Effector memory CD8-positive, alpha-beta T cell (primary cell): Measurements from ENCODE around the gene F7.

ENCODE experiments used
- ATAC-seq: fragments of 150-1000 bp; cut with Tn5 transposase; replicated peaks from 2 replicates; pipeline ENCODE4 v1.10.0; 2021; ENCODE audit warnings: mild to moderate bottlenecking, moderate library complexity
- DNase-seq, 3 experiments: peaks; one replicate each; pipeline ENCODE4 v3.0.0; 2021
- H3K27ac Mint-ChIP-seq, 2 donors: one replicate each; pipeline ENCODE4 v1.8.0; 2022; ENCODE audit warnings: mild to moderate bottlenecking in 2 of 2, mixed read lengths in 2 of 2, moderate library complexity in 2 of 2
- H3K27me3 Mint-ChIP-seq, 2 donors: one replicate each; pipeline ENCODE4 v1.8.0; 2022; ENCODE audit warnings: mixed read lengths in 2 of 2
- H3K36me3 Mint-ChIP-seq: one replicate; pipeline ENCODE4 v1.8.0; 2022; ENCODE audit warnings: mild to moderate bottlenecking, moderate library complexity, mixed read lengths; ENCODE audit not compliant: insufficient read depth
- H3K4me1 Mint-ChIP-seq, 2 donors: one replicate each; pipeline ENCODE4 v1.8.0; 2022; ENCODE audit warnings: low read depth in 2 of 2, mixed read lengths in 2 of 2
- H3K4me3 Mint-ChIP-seq, 2 donors: one replicate each; pipeline ENCODE4 v1.8.0; 2022; ENCODE audit warnings: mild to moderate bottlenecking in 2 of 2, mixed read lengths in 2 of 2, moderate library complexity in 2 of 2
- H3K9me3 Mint-ChIP-seq, 2 donors: one replicate each; pipeline ENCODE4 v1.8.0; 2022; ENCODE audit warnings: mixed read lengths in 2 of 2

The F7 gene

DNA sequence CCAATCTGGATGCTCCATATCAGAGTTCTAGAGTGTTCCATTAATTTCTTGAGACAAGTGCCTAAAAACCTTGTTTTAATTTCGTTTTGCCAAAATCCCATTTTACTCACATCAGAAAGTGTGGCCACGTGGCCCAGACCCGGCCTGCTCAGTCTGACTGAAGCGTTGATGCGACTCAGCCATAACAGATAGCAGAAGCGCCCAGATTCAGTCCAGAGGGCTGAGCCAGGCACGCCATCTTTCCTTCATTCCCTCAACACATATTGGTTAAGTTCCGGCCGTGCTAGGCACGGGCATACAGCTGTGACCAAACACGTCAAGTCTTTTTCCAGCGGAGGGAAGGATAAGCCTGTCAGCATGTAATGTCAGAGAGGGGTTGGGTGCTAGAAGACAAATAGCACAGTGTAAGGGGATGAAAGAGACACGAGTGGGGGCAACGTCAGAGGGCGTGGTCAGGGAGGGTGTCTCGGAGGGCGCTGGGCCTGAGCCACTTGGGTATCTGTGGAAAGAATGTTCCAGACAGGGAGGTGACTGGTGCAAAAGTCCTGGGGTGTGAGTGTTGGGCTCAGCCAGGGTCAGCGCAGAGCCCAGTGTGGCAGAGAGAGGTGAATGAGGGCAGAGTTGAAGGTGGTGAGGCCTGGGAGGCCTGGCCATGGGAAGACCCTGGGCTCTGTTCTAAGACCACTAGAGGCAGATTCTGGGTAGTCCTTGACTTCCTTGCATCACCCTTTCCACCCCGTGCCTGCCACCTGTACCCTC, 20.1 kb downstream of the F7 start:
- DNase-seq, result no peak

DNA sequence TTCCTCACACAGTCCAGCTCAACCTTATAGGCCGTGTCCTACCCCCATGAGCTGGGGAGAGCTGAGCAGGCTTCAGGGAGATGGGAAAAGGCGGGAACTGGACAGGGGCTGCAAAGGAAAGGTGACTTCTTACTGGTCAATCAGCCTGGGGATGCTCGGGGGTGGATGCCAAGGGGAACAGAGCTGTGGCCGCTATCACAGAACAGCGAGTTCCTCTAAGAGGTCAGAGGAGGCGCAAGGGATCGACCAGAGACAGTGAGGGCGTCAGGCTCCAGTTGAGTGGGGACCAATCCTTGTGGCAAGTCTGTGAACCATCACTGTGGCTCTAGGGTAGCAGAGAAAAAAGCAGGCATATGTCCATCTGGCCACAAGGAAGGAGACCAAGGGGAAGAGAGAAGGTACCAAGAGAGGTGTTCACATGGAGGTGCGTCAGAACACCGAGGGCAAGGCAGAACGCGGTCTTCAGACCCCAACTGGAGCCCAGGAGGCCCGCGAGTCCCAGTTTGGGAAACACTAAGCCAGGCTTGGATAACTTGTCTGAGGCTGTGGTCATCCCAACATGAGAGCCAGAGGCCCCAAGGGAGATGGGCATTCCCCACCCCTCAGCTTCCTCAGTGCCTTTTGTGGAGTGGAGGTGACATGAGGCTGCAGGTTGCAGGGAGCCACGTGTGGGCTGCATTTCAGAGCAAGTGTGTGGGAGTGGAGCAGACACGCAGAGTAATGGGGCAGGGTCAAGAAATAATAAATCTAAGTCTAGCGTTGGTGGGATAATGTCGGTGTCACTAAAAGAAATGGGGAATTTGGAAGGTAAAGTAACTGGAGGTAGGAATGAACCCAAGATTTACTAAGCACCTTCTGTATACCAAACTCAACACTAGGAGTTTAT, 20.9 kb downstream of the F7 start:
- ATAC-seq, result no peak
- Mint-ChIP-seq H3K9me3 (no peaks in the 10 kb centered on the region), H3K4me3 (no peak overlapping the region), H3K4me1 (peaks cover 0 to 7% of the 10 kb centered on the region in 2 donors), H3K36me3 (peaks cover 7% of the 10 kb centered on the region), H3K27ac (no peak overlapping the region), H3K27me3 (peaks cover 37 to 67% of the 10 kb centered on the region in 2 donors)
- DNase-seq, result no peak

More for the DNA sequence above, 20.1 kb downstream of the F7 start:
- H3K27me3 Mint-ChIP-seq, result peaks cover 43 to 75% of the 10 kb centered on the region in 2 donors
- no peak overlapping the region for H3K4me3 Mint-ChIP-seq
- peaks cover 0 to 7% of the 10 kb centered on the region in 2 donors for H3K4me1 Mint-ChIP-seq
- no peak overlapping the region for H3K27ac Mint-ChIP-seq
- peaks cover 7% of the 10 kb centered on the region for H3K36me3 Mint-ChIP-seq
- ATAC-seq, result no peak
- H3K9me3 Mint-ChIP-seq, result no peaks in the 10 kb centered on the region

DNA sequence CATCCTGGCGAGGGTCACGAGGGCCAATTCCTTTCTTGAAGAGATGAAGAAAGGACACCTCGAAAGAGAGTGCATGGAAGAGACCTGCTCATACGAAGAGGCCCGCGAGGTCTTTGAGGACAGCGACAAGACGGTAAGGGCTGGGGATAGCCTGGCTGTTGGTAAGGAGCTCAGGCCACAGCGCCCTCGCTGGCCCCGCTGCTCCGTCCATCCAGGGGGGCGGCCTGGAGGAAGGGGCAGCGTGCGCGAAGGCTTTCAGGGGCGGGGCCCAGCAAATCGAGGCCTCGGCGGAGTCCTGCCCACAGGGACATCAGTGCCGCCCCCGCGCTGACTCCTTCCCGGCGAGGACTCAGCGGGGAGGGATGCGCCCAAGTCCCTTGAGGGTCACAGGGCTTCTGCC, 23.9 kb downstream of the F7 start:
- H3K36me3 Mint-ChIP-seq, result peaks cover 5% of the 10 kb centered on the region
- peaks cover 27 to 42% of the 10 kb centered on the region in 2 donors for H3K27me3 Mint-ChIP-seq
- no peak for DNase-seq
- no peaks in the 10 kb centered on the region for H3K9me3 Mint-ChIP-seq
- no peak for ATAC-seq
- peaks cover 0 to 6% of the 10 kb centered on the region in 2 donors for H3K4me1 Mint-ChIP-seq
- peak overlapping the region; percentile 7 to 54 for H3K4me3 Mint-ChIP-seq
- H3K27ac Mint-ChIP-seq, result no peak overlapping the region

- no peak for DNase-seq
- peak overlapping the region in 1 of 2 donors; percentile 60 for H3K4me3 Mint-ChIP-seq
- H3K9me3 Mint-ChIP-seq, result no peaks in the 10 kb centered on the region
- H3K27ac Mint-ChIP-seq, result peak overlapping the region in 1 of 2 donors; percentile 53
- H3K36me3 Mint-ChIP-seq, result peaks cover 5% of the 10 kb centered on the region
- peak; percentile 39 for ATAC-seq
- H3K4me1 Mint-ChIP-seq, result peaks cover 0 to 6% of the 10 kb centered on the region in 2 donors
- peaks cover 27 to 42% of the 10 kb centered on the region in 2 donors for H3K27me3 Mint-ChIP-seq
Measured at GRCh38 chr13:113129921-113130750, 24.5 kb downstream of the F7 start.

- Mint-ChIP-seq H3K36me3 (no peaks in the 10 kb centered on the region), H3K27me3 (peaks cover 0 to 7% of the 10 kb centered on the region in 2 donors), H3K9me3 (no peaks in the 10 kb centered on the region), H3K27ac (no peak overlapping the region), H3K4me1 (peaks cover 0 to 3% of the 10 kb centered on the region in 2 donors), H3K4me3 (no peak overlapping the region)
- ATAC-seq, result no peak
- DNase-seq, result no peak
Measured at GRCh38 chr13:113135281-113135760, 29.7 kb downstream of the F7 start.

DNA sequence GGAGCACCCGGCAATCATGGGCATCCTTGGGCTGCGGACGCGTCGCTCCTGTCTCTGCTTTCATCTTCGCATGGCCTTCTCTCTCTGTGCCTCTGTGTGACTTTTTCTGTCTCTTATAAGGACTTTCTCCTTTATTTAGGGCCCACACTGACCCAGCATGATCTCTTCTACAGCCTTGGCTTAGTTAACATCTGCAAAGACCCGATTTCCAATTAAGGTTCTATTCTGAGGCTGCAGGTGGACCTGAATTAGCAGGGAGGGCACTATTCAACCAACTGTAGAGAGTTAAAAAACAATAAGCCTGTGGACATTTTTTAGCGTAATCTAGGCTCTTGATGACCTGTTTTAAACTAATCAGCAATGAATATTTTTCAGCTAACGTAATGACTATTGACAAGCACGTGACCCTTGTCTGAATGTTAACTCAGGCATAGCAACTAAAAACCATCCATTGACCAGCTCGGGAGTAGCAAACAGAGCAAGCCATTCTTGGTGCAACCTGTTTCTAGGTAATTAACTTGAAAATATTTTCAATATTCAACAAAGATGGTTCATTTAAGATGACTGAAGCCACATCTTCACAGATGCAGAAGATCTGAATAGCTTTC, 32.2 kb downstream of the F7 start:
- H3K27ac Mint-ChIP-seq, result no peak overlapping the region
- no peak for DNase-seq
- H3K4me3 Mint-ChIP-seq, result no peak overlapping the region
- ATAC-seq, result no peak
- no peaks in the 10 kb centered on the region for H3K36me3 Mint-ChIP-seq
- H3K27me3 Mint-ChIP-seq, result peaks cover 0 to 7% of the 10 kb centered on the region in 2 donors
- no peaks in the 10 kb centered on the region for H3K9me3 Mint-ChIP-seq
- H3K4me1 Mint-ChIP-seq, result peaks cover 0 to 3% of the 10 kb centered on the region in 2 donors

GRCh38 chr13:113138792-113139551, 33.4 kb downstream of the F7 start:
- Mint-ChIP-seq H3K27me3 (peaks cover 0 to 7% of the 10 kb centered on the region in 2 donors), H3K36me3 (no peaks in the 10 kb centered on the region), H3K9me3 (no peaks in the 10 kb centered on the region), H3K4me1 (peaks cover 0 to 3% of the 10 kb centered on the region in 2 donors), H3K27ac (no peak overlapping the region), H3K4me3 (no peak overlapping the region)
- ATAC-seq (no peak), DNase-seq (no peak)

DNA sequence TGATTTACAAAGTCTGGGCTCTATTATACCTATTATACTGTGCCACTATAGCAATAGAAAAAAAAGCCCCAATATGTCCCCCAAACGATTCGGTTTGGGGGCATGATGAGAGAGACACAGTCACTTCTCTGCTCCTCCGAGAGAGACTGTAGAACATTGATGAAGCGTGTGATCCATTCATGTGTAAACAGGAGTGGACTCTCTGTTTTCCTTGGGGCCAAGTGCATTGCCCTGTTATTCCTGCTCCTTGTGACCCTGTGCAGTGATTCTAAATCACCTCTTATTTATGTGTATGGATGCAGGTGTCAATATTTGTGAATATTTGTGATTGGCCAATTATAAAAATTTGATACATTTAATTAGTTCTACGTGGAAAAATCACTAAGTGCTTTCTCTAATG, 34.0 kb downstream of the F7 start:
- no peak overlapping the region for H3K4me3 Mint-ChIP-seq
- H3K27ac Mint-ChIP-seq, result no peak overlapping the region
- peaks cover 0 to 3% of the 10 kb centered on the region in 2 donors for H3K4me1 Mint-ChIP-seq
- H3K9me3 Mint-ChIP-seq, result no peaks in the 10 kb centered on the region
- no peak for DNase-seq
- no peak for ATAC-seq
- H3K36me3 Mint-ChIP-seq, result no peaks in the 10 kb centered on the region
- peaks cover 0 to 7% of the 10 kb centered on the region in 2 donors for H3K27me3 Mint-ChIP-seq

GRCh38 chr13:113140677-113141600, 35.3 kb downstream of the F7 start:
- Mint-ChIP-seq H3K4me3 (no peak overlapping the region), H3K27ac (no peak overlapping the region), H3K9me3 (no peaks in the 10 kb centered on the region)

DNA sequence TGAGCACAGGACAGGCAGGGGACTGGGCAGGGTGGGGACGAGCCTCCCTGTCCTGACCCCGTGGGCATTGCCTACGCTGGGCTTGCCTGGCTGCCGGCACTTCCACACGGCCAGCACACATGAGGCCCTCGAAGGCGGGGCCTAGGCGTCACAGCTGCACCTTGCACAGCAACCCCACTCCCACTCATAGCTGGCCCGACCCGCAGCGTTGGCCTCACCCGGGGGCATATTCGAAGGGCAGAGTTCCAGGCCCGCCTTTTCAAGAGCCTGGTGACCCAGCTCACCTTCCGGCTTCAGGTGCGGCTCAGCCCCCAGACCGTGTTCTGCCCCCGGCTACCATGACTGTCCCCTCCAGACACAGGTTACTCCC, 36.0 kb downstream of the F7 start:
- Mint-ChIP-seq H3K27me3 (peaks cover 0 to 18% of the 10 kb centered on the region in 2 donors), H3K36me3 (no peaks in the 10 kb centered on the region), H3K9me3 (no peaks in the 10 kb centered on the region), H3K27ac (no peak overlapping the region), H3K4me1 (peaks cover 0 to 3% of the 10 kb centered on the region in 2 donors), H3K4me3 (no peak overlapping the region)
- no peak for DNase-seq
- ATAC-seq, result no peak

More at GRCh38 chr13:113140677-113141600, 35.3 kb downstream of the F7 start:
- ATAC-seq, result no peak
- DNase-seq, result no peak
- Mint-ChIP-seq H3K36me3 (no peaks in the 10 kb centered on the region), H3K4me1 (peaks cover 0 to 3% of the 10 kb centered on the region in 2 donors), H3K27me3 (peaks cover 0 to 12% of the 10 kb centered on the region in 2 donors)

- Mint-ChIP-seq H3K4me3 (no peak overlapping the region), H3K9me3 (no peaks in the 10 kb centered on the region), H3K27me3 (peaks cover 0 to 20% of the 10 kb centered on the region in 2 donors), H3K36me3 (no peaks in the 10 kb centered on the region), H3K4me1 (no peaks in the 10 kb centered on the region), H3K27ac (no peak overlapping the region)
- ATAC-seq (no peak), DNase-seq (no peak)
Measured at GRCh38 chr13:113142876-113143275, 37.3 kb downstream of the F7 start.
